ENCODE data around the gene PSD. TPM values are rescaled to one million over a fixed set of nuclear protein-coding genes. Genes with fewer than 3 reads are reported as not detected.

PSD gene
- total and polyA plus RNA-seq, 9 of the 15 experiments (the other 6 are each of a cell fraction or from before 2014, with no cell fraction given): 0.11 to 1.7 (median 0.54) TPM; not detected in 2

GRCh38 chr10:102432162-102432950 lies 13.8 kb upstream of the PSD start, which contains the start of gene CUEDC2 (continued):
- TF ChIP-seq, protein P1, sequence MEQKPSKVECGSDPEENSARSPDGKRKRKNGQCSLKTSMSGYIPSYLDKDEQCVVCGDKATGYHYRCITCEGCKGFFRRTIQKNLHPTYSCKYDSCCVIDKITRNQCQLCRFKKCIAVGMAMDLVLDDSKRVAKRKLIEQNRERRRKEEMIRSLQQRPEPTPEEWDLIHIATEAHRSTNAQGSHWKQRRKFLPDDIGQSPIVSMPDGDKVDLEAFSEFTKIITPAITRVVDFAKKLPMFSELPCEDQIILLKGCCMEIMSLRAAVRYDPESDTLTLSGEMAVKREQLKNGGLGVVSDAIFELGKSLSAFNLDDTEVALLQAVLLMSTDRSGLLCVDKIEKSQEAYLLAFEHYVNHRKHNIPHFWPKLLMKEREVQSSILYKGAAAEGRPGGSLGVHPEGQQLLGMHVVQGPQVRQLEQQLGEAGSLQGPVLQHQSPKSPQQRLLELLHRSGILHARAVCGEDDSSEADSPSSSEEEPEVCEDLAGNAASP (IDR thresholded peaks at IDR 0.05): no peak
- TF ChIP-seq SLC30A9 (CRISPR knock-in tag; IDR thresholded peaks at IDR 0.05) (no peak), BRD9 (IDR thresholded peaks at IDR 0.05; ENCODE audit: low read depth, partially characterized antibody) (no peak), ZNF395 (CRISPR knock-in tag; IDR thresholded peaks at IDR 0.05) (no peak), ARID3A (IDR thresholded peaks at IDR 0.05; ENCODE audit: borderline replicate concordance, low read depth, low read length) (no peak), ZNF398 (CRISPR knock-in tag; IDR thresholded peaks at IDR 0.05) (no peak), RBM14 (IDR thresholded peaks at IDR 0.05; ENCODE audit: borderline replicate concordance, insufficient read depth, low read depth, low read length) (no peak), PTRF (tag; IDR thresholded peaks at IDR 0.05) (no peak), SRSF9 (IDR thresholded peaks at IDR 0.05; ENCODE audit: borderline replicate concordance, low read depth, low read length) (no peak), TAF15 (IDR thresholded peaks at IDR 0.05; ENCODE audit: low read depth, low read length) (no peak), GABPA (tag; conservative IDR thresholded peaks at IDR 0.05; ENCODE audit: low read depth) (peak; percentile 35), YY1 (IDR thresholded peaks at IDR 0.05; ENCODE audit: borderline replicate concordance in 1 of 3, control insufficient read depth in 1 of 3, extremely low read depth in 1 of 3, insufficient read depth in 3 of 3, insufficient read length in 1 of 3, insufficient replicate concordance in 2 of 3, low read depth in 1 of 3, low read length in 2 of 3) (peak; percentile 97 to 100 (median 100)), ILK (tag; IDR thresholded peaks at IDR 0.05; ENCODE audit: borderline replicate concordance, low read depth) (no peak), PHF8 (IDR thresholded peaks at IDR 0.05; ENCODE audit: borderline replicate concordance, low read length) (peak; percentile 69; the same call in 1 of the 2 replicates), MED1 (CRISPR knock-in tag; IDR thresholded peaks at IDR 0.05; ENCODE audit: borderline replicate concordance) (no peak)
- TF ChIP-seq, protein P2, sequence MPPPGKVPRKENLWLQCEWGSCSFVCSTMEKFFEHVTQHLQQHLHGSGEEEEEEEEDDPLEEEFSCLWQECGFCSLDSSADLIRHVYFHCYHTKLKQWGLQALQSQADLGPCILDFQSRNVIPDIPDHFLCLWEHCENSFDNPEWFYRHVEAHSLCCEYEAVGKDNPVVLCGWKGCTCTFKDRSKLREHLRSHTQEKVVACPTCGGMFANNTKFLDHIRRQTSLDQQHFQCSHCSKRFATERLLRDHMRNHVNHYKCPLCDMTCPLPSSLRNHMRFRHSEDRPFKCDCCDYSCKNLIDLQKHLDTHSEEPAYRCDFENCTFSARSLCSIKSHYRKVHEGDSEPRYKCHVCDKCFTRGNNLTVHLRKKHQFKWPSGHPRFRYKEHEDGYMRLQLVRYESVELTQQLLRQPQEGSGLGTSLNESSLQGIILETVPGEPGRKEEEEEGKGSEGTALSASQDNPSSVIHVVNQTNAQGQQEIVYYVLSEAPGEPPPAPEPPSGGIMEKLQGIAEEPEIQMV (tag; conservative IDR thresholded peaks at IDR 0.05; ENCODE audit: low read depth): no peak
